Activated CD8-positive, alpha-beta T cell treated with anti-CD3 and anti-CD28 coated beads for 36 hours (primary cell): ENCODE measurements around the gene VCX2. TPM values are rescaled to one million over a fixed set of nuclear protein-coding genes. Genes with fewer than 3 reads are reported as not detected.
"Not testable (repeated sequence)": the region's sequence is repeated elsewhere in the genome, so short reads cannot be mapped to it uniquely, and the experiment has no call there.

ENCODE experiments used
- ATAC-seq: fragments of 200-7000 bp; cut with Tn5 transposase; one replicate; pipeline ENCODE4 v1.10.0; 2021; ENCODE audit warnings: mild to moderate bottlenecking, moderate library complexity
- CTCF ChIA-PET: fragments of 350-600 bp; sonication (Branson Sonifier 250); formaldehyde crosslinking; loops from one replicate; lab custom pipeline; 2021; ENCODE audit warnings: antibody characterized with exemption; lab: Charles Lee
- POLR2A ChIA-PET: fragments of 350-600 bp; sonication (Branson Sonifier 250); formaldehyde crosslinking; loops from one replicate; lab custom pipeline; 2021; ENCODE audit warnings: antibody characterized with exemption; lab: Charles Lee
- DNase-seq: peaks from one replicate; pipeline ENCODE4 v3.0.0-alpha.2; 2020
- H3K27ac Mint-ChIP-seq: one replicate; pipeline ENCODE4 v1.8.0; 2021; ENCODE audit warnings: mild to moderate bottlenecking, mixed read lengths
- H3K27me3 Mint-ChIP-seq: one replicate; pipeline ENCODE4 v1.8.0; 2021; ENCODE audit warnings: mixed read lengths
- H3K36me3 Mint-ChIP-seq: one replicate; pipeline ENCODE4 v1.8.0; 2021; ENCODE audit warnings: low read depth, mixed read lengths
- H3K4me1 Mint-ChIP-seq: one replicate; pipeline ENCODE4 v1.8.0; 2021; ENCODE audit warnings: low read depth, mixed read lengths
- H3K4me3 Mint-ChIP-seq: one replicate; pipeline ENCODE4 v1.8.0; 2021; ENCODE audit warnings: mild to moderate bottlenecking, moderate library complexity, mixed read lengths
- H3K9me3 Mint-ChIP-seq: one replicate; pipeline ENCODE4 v1.8.0; 2021; ENCODE audit warnings: mixed read lengths
- CTCF ChIP-seq: fragments of 200-600 bp; IDR thresholded peaks from one replicate; pipeline ENCODE4 v1.8.0; 2022; ENCODE audit warnings: antibody characterized with exemption, mild to moderate bottlenecking
- intact Hi-C: fragments of 100-400 bp; cut with micrococcal nuclease; formaldehyde crosslinking; loops from one replicate; pipeline ENCODE4 v1.10.0; 2022
- total RNA-seq, 2 experiments: library from RNA; stranded (reverse); gene quantifications; one replicate each; pipeline ENCODE4 v1.2.3, GENCODE V29; 2021

VCX2 gene
- not detected for total RNA-seq

DNA sequence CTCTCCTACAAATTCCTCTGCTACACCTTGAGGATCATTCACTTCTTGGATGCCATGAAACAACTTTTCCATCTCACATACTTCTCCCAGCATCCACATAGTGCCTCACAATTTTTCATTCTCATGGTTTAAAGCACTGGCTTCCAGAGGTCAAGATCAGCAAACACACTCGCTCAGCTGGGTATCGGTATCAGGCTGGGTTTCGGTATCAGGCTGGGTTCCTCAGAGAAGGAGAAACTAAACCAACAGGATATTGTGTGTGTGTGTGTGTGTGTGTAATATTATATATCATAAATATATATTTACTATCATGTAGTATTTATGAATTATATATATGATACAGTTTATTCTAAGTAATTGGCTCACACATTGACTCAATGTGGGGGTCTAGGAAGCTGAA is at the start of gene VCX2:
TSS of gene VCX2 (minus strand) at position 99 of the 400 bp plus-strand sequence. CDS start 624 bp downstream, outside the sequence.
- ATAC-seq, DNase-seq, CTCF ChIA-PET, POLR2A ChIA-PET, H3K4me1 Mint-ChIP-seq, intact Hi-C loops, H3K27ac Mint-ChIP-seq, H3K27me3 Mint-ChIP-seq, H3K9me3 Mint-ChIP-seq, H3K4me3 Mint-ChIP-seq, H3K36me3 Mint-ChIP-seq: not testable (repeated sequence)

DNA sequence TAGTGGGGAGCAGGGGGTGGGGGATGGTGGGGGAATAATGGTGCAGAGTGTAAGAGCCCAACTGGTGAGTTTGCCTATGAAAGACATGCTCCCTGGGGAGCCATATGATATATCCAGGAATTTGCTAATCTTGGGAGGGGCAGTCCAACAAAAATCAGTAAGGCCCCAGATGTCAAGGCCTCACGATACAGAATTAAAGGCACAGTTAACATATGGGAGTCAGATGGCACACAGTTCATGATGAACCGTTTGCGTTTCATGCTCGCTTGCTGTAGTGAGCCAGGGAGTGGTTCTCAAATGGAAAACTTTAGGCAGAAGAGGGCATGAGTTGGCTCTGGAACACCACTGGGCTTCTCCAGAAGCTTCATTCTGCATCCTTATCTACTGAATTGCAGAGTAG is 33.9 kb upstream of the VCX2 start:
- Mint-ChIP-seq H3K36me3 (no peaks in the 10 kb centered on the region), H3K27ac (no peak overlapping the region), H3K27me3 (no peaks in the 10 kb centered on the region), H3K4me3 (no peak overlapping the region), H3K9me3 (no peaks in the 10 kb centered on the region), H3K4me1 (no peaks in the 10 kb centered on the region)
- no peak for TF ChIP-seq CTCF
- CTCF ChIA-PET, result no interaction called here
- ATAC-seq (no peak), DNase-seq (no peak)
- intact Hi-C loops, result no loop called here
- POLR2A ChIA-PET, result no interaction called here

- Mint-ChIP-seq H3K27ac (no peak overlapping the region), H3K27me3 (no peaks in the 10 kb centered on the region), H3K4me1 (no peaks in the 10 kb centered on the region), H3K4me3 (no peak overlapping the region), H3K9me3 (no peaks in the 10 kb centered on the region), H3K36me3 (no peaks in the 10 kb centered on the region)
- ATAC-seq (no peak), DNase-seq (no peak)
- intact Hi-C loops, result no loop called here
- ChIA-PET CTCF (no interaction called here), POLR2A (no interaction called here)
- TF ChIP-seq CTCF, result no peak
Measured at GRCh38 chrX:8204169-8204935, 33.3 kb upstream of the VCX2 start.

GRCh38 chrX:8201896-8202331 is 30.8 kb upstream of the VCX2 start:
- DNase-seq (no peak), ATAC-seq (no peak)
- Mint-ChIP-seq H3K27me3 (no peaks in the 10 kb centered on the region), H3K4me3 (no peak overlapping the region), H3K4me1 (no peaks in the 10 kb centered on the region), H3K36me3 (no peaks in the 10 kb centered on the region), H3K9me3 (no peaks in the 10 kb centered on the region), H3K27ac (no peak overlapping the region)
- intact Hi-C loops, result no loop called here
- CTCF ChIA-PET, result no interaction called here
- no peak for TF ChIP-seq CTCF
- POLR2A ChIA-PET, result no interaction called here

DNA sequence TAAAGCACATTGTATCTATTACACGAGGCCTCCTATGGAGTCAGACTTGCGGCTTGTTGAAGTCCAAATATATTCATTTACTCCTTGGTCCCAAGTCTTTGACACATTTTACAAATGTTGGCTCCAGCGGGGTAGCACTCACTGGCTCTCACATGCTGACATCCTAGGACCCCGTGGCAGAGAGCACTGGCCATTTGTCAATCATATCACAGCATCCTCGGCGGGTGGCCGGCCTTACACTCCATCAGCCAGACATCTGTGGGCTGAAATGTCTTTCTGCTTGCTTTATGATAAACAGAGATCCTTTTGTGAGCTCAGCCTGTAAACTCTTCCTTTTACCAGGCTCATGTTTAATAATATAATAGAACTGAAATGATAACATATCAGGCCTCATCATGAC is 25.7 kb upstream of the VCX2 start:
- intact Hi-C loops, result no loop called here
- Mint-ChIP-seq H3K27ac (no peak overlapping the region), H3K9me3 (peaks cover 3% of the 10 kb centered on the region), H3K36me3 (no peaks in the 10 kb centered on the region), H3K4me1 (no peaks in the 10 kb centered on the region), H3K27me3 (no peaks in the 10 kb centered on the region), H3K4me3 (no peak overlapping the region)
- TF ChIP-seq CTCF, result no peak
- ChIA-PET POLR2A (no interaction called here), CTCF (no interaction called here)
- DNase-seq (no peak), ATAC-seq (no peak)
